NT2/D1 (cell line): ENCODE data around the gene CYP46A1.

ENCODE experiments used
- SUZ12 ChIP-seq: IDR thresholded peaks from 2 replicates; pipeline ENCODE4 v1.6.1; 2011; ENCODE audit not compliant: insufficient read length, insufficient read depth; ENCODE audit errors: extremely low read depth
- YY1 ChIP-seq: IDR thresholded peaks from 2 replicates; pipeline ENCODE4 v1.6.1; 2011; ENCODE audit not compliant: insufficient read length, insufficient read depth
- ZNF274 ChIP-seq: IDR thresholded peaks from 2 replicates; pipeline ENCODE4 v1.6.1; 2011; ENCODE audit warnings: mild to moderate bottlenecking, low read depth, low read length

DNA sequence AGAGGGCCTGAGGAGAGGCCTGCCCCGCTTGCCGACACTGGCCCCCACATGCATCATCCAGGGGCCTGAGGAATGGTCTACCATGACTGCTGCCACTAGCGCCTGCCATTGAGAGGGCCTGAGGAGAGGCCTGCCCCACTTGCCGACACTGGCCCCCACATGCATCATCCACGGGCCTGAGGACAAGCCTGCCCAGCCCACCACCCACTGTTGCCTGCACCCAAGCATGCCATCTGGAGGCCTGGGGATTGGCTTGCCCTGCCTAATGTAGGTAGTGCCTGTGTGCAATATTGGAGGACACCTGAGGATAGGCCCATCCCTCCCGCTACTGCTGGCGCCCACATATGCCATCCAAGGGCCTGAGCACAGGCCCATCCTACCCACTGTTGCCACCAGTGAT, 24.4 kb downstream of the CYP46A1 start:
- TF ChIP-seq SUZ12 (no peak), YY1 (no peak), ZNF274 (no peak)
